GM12864 (cell line): ENCODE measurements around the gene HEPACAM.

Source experiments
- DNase-seq: peaks from one replicate; pipeline ENCODE4 v3.0.0-alpha.2; 2011; ENCODE audit warnings: low read depth
- H3K4me3 ChIP-seq: 2 replicates; pipeline ENCODE4 v1.5.1; 2011; ENCODE audit warnings: mild to moderate bottlenecking, low read depth, low read length, control low read depth
- CTCF ChIP-seq: IDR thresholded peaks from 2 replicates; pipeline ENCODE4 v1.5.1; 2011; ENCODE audit warnings: low read depth, mild to moderate bottlenecking, moderate library complexity, low read length, control low read depth, inconsistent platforms; ENCODE audit errors: missing control alignments

Gene HEPACAM

GRCh38 chr11:124872280-124872679 lies 63.6 kb downstream of the HEPACAM start:
- no peak overlapping the region for H3K4me3 ChIP-seq
- no peak for TF ChIP-seq CTCF
- no peak for DNase-seq

- no peak overlapping the region for H3K4me3 ChIP-seq
- no peak for DNase-seq
- TF ChIP-seq CTCF = no peak
Observed at GRCh38 chr11:124870430-124870829, 65.4 kb downstream of the HEPACAM start.

GRCh38 chr11:124869856-124870387 lies 65.9 kb downstream of the HEPACAM start:
- no peak overlapping the region for H3K4me3 ChIP-seq
- TF ChIP-seq CTCF = no peak
- no peak for DNase-seq

- no peak for TF ChIP-seq CTCF
- no peak overlapping the region for H3K4me3 ChIP-seq
- DNase-seq = no peak
Observed at GRCh38 chr11:124869331-124869730, 66.5 kb downstream of the HEPACAM start.
